Neural cell (in vitro differentiated cells): ENCODE measurements around the gene DLG2. TPM values are rescaled to one million over a fixed set of nuclear protein-coding genes. Genes with fewer than 3 reads are reported as not detected.

Source experiments
- H2AFZ ChIP-seq: fragments of 200-600, 300-800 bp; sonication (generic), shearing (Covaris generic); 2 replicates; pipeline ENCODE4 v1.6.0; 2014; ENCODE audit warnings: low read depth, mild to moderate bottlenecking, antibody characterized with exemption, low read length, moderate library complexity
- H3F3A ChIP-seq: fragments of 200-600 bp; shearing (Covaris generic); 2 replicates; pipeline ENCODE4 v1.6.1; 2016; ENCODE audit warnings: mild to moderate bottlenecking, moderate library complexity, mixed read lengths, antibody characterized with exemption, low read length; ENCODE audit not compliant: insufficient read depth, poor library complexity, severe bottlenecking
- H3K27ac ChIP-seq: fragments of 200-600, 300-800 bp; sonication (generic), shearing (Covaris generic); 2 replicates; pipeline ENCODE4 v1.5.1; 2014; ENCODE audit warnings: mild to moderate bottlenecking, low read length, moderate library complexity
- H3K27me3 ChIP-seq: fragments of 300-800, 200-600 bp; sonication (generic), shearing (Covaris generic); 2 replicates; pipeline ENCODE4 v1.6.0; 2014; ENCODE audit warnings: mild to moderate bottlenecking, low read depth, low read length, moderate library complexity; ENCODE audit not compliant: insufficient read depth
- H3K36me3 ChIP-seq: fragments of 300-800, 200-600 bp; sonication (generic), shearing (Covaris generic); 2 replicates; pipeline ENCODE4 v1.5.1; 2014; ENCODE audit warnings: mild to moderate bottlenecking, antibody characterized with exemption, low read length, moderate library complexity; ENCODE audit not compliant: insufficient read depth
- H3K4me2 ChIP-seq: fragments of 300-800, 200-600 bp; sonication (generic), shearing (Covaris generic); 2 replicates; pipeline ENCODE4 v1.6.0; 2014; ENCODE audit warnings: mild to moderate bottlenecking, low read length
- H3K4me3 ChIP-seq: fragments of 300-800, 200-600 bp; sonication (generic), shearing (Covaris generic); 2 replicates; pipeline ENCODE4 v1.5.1; 2014; ENCODE audit warnings: mild to moderate bottlenecking, low read length, moderate library complexity
- H3K79me2 ChIP-seq: fragments of 200-600 bp; shearing (Covaris generic); replicated peaks from 2 replicates; pipeline ENCODE4 v1.6.0; 2014; ENCODE audit warnings: mild to moderate bottlenecking, low read length, moderate library complexity; ENCODE audit not compliant: insufficient read depth
- H3K9ac ChIP-seq: fragments of 300-800, 200-600 bp; sonication (generic), shearing (Covaris generic); 2 replicates; pipeline ENCODE4 v1.6.1; 2016; ENCODE audit warnings: mild to moderate bottlenecking, low read length, mixed read lengths
- H3K9me2 ChIP-seq: fragments of 200-600 bp; shearing (Covaris generic); 2 replicates; pipeline ENCODE4 v1.6.1; 2016; ENCODE audit warnings: mild to moderate bottlenecking, low read length, mixed read lengths; ENCODE audit not compliant: insufficient read depth
- H3K9me3 ChIP-seq: fragments of 200-600, 300-800 bp; sonication (generic), shearing (Covaris generic); 2 replicates; pipeline ENCODE4 v1.6.1; 2016; ENCODE audit warnings: mild to moderate bottlenecking, mixed run types, low read length, moderate library complexity, mixed read lengths
- H4K20me1 ChIP-seq: fragments of 200-600 bp; shearing (Covaris generic); 2 replicates; pipeline ENCODE4 v1.6.1; 2016; ENCODE audit warnings: mild to moderate bottlenecking, mixed run types; ENCODE audit not compliant: insufficient read depth
- CTCF ChIP-seq: fragments of 450-650 bp; IDR thresholded peaks from 2 replicates; pipeline ENCODE4 v1.5.1; 2014; ENCODE audit warnings: antibody characterized with exemption, mild to moderate bottlenecking, moderate library complexity; ENCODE audit not compliant: poor library complexity, severe bottlenecking
- EP300 ChIP-seq: fragments of 450-650 bp; conservative IDR thresholded peaks from 2 replicates; pipeline ENCODE4 v1.6.1; 2014; ENCODE audit warnings: antibody characterized with exemption, mild to moderate bottlenecking, moderate library complexity; ENCODE audit not compliant: poor library complexity, severe bottlenecking
- EZH2 ChIP-seq: fragments of 200-600, 300-800 bp; shearing (Covaris generic), sonication (generic); IDR thresholded peaks from 2 replicates; pipeline ENCODE4 v1.6.1; 2014; ENCODE audit warnings: antibody characterized with exemption, low read length, borderline replicate concordance, mild to moderate bottlenecking; ENCODE audit not compliant: insufficient read depth, poor library complexity, severe bottlenecking
- MXI1 ChIP-seq: fragments of 450-650 bp; conservative IDR thresholded peaks from 2 replicates; pipeline ENCODE4 v1.6.1; 2014; ENCODE audit warnings: antibody characterized with exemption, mild to moderate bottlenecking; ENCODE audit not compliant: poor library complexity, severe bottlenecking
- POLR2AphosphoS5 ChIP-seq: IDR thresholded peaks from 2 replicates; pipeline ENCODE4 v1.6.1; 2012
- RAD21 ChIP-seq: fragments of 450-650 bp; conservative IDR thresholded peaks from 2 replicates; pipeline ENCODE4 v1.6.1; 2014; ENCODE audit warnings: antibody characterized with exemption, mild to moderate bottlenecking, moderate library complexity
- REST ChIP-seq: IDR thresholded peaks from 2 replicates; pipeline ENCODE4 v1.6.1; 2012; ENCODE audit warnings: borderline replicate concordance
- SMC3 ChIP-seq: fragments of 450-650 bp; conservative IDR thresholded peaks from 2 replicates; pipeline ENCODE4 v1.6.1; 2014; ENCODE audit warnings: antibody characterized with exemption, mild to moderate bottlenecking, moderate library complexity; ENCODE audit not compliant: poor library complexity
- TAF1 ChIP-seq: IDR thresholded peaks from 2 replicates; pipeline ENCODE4 v1.6.1; 2012; ENCODE audit warnings: low read depth
- polyA plus RNA-seq: library from polyadenylated mRNA; depleted of rRNA; stranded (reverse); fragments of >200 nt; gene quantifications from 2 replicates; pipeline ENCODE4 v1.2.3, GENCODE V29; 2014

The DLG2 gene
- polyA plus RNA-seq, 1 donor from 2014 or later, result 179 TPM

GRCh38 chr11:83972536-83972935 lies 1654.6 kb downstream of the DLG2 start:
- TF ChIP-seq RAD21, result no peak
- no peak for TF ChIP-seq EZH2
- TF ChIP-seq CTCF, result no peak
- no peak for TF ChIP-seq POLR2AphosphoS5
- no peak for TF ChIP-seq TAF1
- TF ChIP-seq SMC3, result no peak
- no peak for TF ChIP-seq REST
- no peak for TF ChIP-seq MXI1
- no peak for TF ChIP-seq EP300
- Histone ChIP-seq H3K9ac (no peak overlapping the region), H4K20me1 (no peaks in the 10 kb centered on the region), H2AFZ (no peak overlapping the region), H3F3A (no peaks in the 10 kb centered on the region), H3K4me2 (no peak overlapping the region), H3K27me3 (no peaks in the 10 kb centered on the region), H3K4me3 (no peak overlapping the region), H3K27ac (no peak overlapping the region), H3K9me2 (no peaks in the 10 kb centered on the region), H3K36me3 (no peaks in the 10 kb centered on the region), H3K9me3 (no peaks in the 10 kb centered on the region), H3K79me2 (no peaks in the 10 kb centered on the region)

GRCh38 chr11:83971063-83971462 lies 1656.1 kb downstream of the DLG2 start:
- Histone ChIP-seq H3K9me3 (no peaks in the 10 kb centered on the region), H3K36me3 (no peaks in the 10 kb centered on the region), H3K27ac (peak overlapping the region; percentile 5), H3K27me3 (no peaks in the 10 kb centered on the region), H3K4me2 (no peak overlapping the region), H3K4me3 (no peak overlapping the region), H3K79me2 (no peaks in the 10 kb centered on the region), H3F3A (no peaks in the 10 kb centered on the region), H2AFZ (no peak overlapping the region), H4K20me1 (no peaks in the 10 kb centered on the region), H3K9ac (no peak overlapping the region), H3K9me2 (no peaks in the 10 kb centered on the region)
- TF ChIP-seq SMC3, result no peak
- no peak for TF ChIP-seq EP300
- TF ChIP-seq MXI1, result no peak
- TF ChIP-seq TAF1, result no peak
- no peak for TF ChIP-seq RAD21
- TF ChIP-seq REST, result no peak
- TF ChIP-seq POLR2AphosphoS5, result no peak
- TF ChIP-seq EZH2, result no peak
- no peak for TF ChIP-seq CTCF
